AG04449 (cell line): ENCODE data around the gene ARHGAP15.

Source experiments
- CTCF ChIA-PET: fragments of 350-600 bp; formaldehyde crosslinking; extraction: SDS; loops from one replicate; lab custom pipeline; 2021; ENCODE audit warnings: antibody characterized with exemption; lab: Yijun Ruan, JAX
- POLR2A ChIA-PET: fragments of 400-600, 350-600 bp; formaldehyde crosslinking; extraction: SDS; loops from one replicate; lab custom pipeline; 2020; ENCODE audit warnings: antibody characterized with exemption, inconsistent platforms; lab: Yijun Ruan, JAX
- DNase-seq: peaks from one replicate; pipeline ENCODE4 v3.0.0-alpha.2; 2010; ENCODE audit warnings: low read depth, low spot score
- H3K4me3 ChIP-seq: 2 replicates; pipeline ENCODE4 v1.5.1; 2011; ENCODE audit warnings: low read depth, mild to moderate bottlenecking, control low read depth, low read length
- CTCF ChIP-seq: IDR thresholded peaks from one replicate; pipeline ENCODE4 v1.5.1; 2011; ENCODE audit warnings: mild to moderate bottlenecking, moderate library complexity, low read length, control low read depth, inconsistent platforms; ENCODE audit not compliant: insufficient read depth; ENCODE audit errors: missing control alignments

Gene ARHGAP15

GRCh38 chr2:143148757-143149156 is 19.5 kb downstream of the ARHGAP15 start:
- TF ChIP-seq CTCF: no peak
- no peak for DNase-seq
- ChIA-PET CTCF (no interaction called here), POLR2A (no interaction called here)
- H3K4me3 ChIP-seq: no peak overlapping the region

- no peak for TF ChIP-seq CTCF
- no peak overlapping the region for H3K4me3 ChIP-seq
- DNase-seq: no peak
- CTCF ChIA-PET: no interaction called here
- POLR2A ChIA-PET: no interaction called here
These were observed 21.1 kb downstream of the ARHGAP15 start for GRCh38 chr2:143150287-143150686.

- ChIA-PET CTCF (no interaction called here), POLR2A (no interaction called here)
- TF ChIP-seq CTCF: no peak
- H3K4me3 ChIP-seq: no peak overlapping the region
- DNase-seq: no peak
These were observed 22.0 kb downstream of the ARHGAP15 start for GRCh38 chr2:143151111-143151752.

GRCh38 chr2:143152219-143152618 is 23.0 kb downstream of the ARHGAP15 start:
- DNase-seq: no peak
- TF ChIP-seq CTCF: no peak
- H3K4me3 ChIP-seq: no peak overlapping the region
- CTCF ChIA-PET: no interaction called here
- POLR2A ChIA-PET: no interaction called here

- ChIA-PET POLR2A (no interaction called here), CTCF (no interaction called here)
- H3K4me3 ChIP-seq: no peak overlapping the region
- no peak for DNase-seq
- no peak for TF ChIP-seq CTCF
These were observed 23.4 kb downstream of the ARHGAP15 start for GRCh38 chr2:143152637-143153036.

GRCh38 chr2:143155661-143156060 is 26.4 kb downstream of the ARHGAP15 start:
- CTCF ChIA-PET: no interaction called here
- DNase-seq: no peak
- POLR2A ChIA-PET: no interaction called here
- no peak for TF ChIP-seq CTCF
- no peak overlapping the region for H3K4me3 ChIP-seq
